HG03520 (cell line): ENCODE results near the gene PAN3.
"Not testable (repeated sequence)": the region's sequence is repeated elsewhere in the genome, so short reads cannot be mapped to it uniquely, and the experiment has no call there.

Experiments
- ATAC-seq: cut with Tn5 transposase; IDR thresholded peaks from one replicate; pipeline ENCODE4 v1.9.1; 2021; ENCODE audit warnings: mild to moderate bottlenecking, moderate library complexity; ENCODE audit not compliant: unreplicated experiment

PAN3 gene

DNA sequence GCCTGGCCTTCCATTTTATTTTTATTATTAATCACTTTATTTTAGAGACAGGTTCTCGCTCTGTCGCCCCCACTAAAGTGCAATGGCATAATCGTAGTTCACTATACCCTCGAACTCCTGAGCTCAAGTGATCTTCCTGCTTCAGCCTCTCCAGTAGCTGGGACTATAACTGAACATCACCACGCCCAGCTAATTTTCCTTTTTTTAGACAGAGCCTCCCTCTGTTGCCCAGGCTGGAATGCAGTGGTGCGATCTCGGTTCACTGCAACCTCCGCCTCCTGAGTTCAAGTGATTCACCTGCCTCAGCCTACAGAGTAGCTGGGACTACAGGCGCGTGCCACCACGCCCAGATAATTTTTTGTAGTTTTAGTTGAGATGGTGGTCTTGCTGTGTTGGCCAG is 6.7 kb upstream of the PAN3 start:
- no peak for ATAC-seq

DNA sequence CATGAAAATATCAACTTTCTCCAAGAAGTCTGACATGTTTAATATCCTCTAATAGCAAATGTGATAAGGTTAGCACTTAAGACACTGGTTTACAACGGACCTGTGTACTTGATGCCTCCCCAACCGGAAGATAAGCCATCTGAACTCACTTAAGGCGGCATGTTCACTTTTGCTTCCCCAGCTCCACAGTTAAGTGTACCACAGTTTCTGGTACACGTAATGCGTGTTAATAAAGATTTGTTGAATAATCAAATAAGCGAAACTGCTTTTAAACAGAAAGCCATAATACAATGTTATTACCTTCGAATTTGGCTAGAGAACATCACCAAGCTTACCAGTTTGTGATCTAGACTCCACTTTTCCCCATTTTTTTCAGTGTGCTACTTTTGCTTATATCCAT is 1.4 kb upstream of the PAN3 start:
- no peak for ATAC-seq

DNA sequence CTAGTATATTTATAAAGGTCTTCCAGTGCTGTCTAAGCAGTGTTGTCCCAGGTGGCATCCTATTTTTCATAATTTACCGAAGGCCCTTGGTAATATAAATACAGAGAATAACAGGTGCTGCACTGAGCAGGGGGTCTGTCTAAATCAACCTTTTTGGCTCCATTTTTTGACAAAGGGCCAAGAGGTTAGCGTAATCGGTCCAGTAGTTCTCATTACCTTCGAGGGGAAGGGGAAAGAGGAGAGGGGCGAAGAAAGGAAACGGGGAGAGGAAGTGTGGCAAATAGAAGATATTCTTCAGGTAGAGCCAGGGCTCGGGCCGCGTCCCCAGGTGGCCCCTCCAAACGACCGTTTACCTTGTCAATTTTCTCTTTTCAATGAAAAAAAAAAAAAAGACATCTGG is 749 bp upstream of the PAN3 start:
- ATAC-seq = no peak

GRCh38 chr13:28138756-28139470 is 568 bp downstream of the PAN3 start:
- peak; percentile 36 for ATAC-seq

DNA sequence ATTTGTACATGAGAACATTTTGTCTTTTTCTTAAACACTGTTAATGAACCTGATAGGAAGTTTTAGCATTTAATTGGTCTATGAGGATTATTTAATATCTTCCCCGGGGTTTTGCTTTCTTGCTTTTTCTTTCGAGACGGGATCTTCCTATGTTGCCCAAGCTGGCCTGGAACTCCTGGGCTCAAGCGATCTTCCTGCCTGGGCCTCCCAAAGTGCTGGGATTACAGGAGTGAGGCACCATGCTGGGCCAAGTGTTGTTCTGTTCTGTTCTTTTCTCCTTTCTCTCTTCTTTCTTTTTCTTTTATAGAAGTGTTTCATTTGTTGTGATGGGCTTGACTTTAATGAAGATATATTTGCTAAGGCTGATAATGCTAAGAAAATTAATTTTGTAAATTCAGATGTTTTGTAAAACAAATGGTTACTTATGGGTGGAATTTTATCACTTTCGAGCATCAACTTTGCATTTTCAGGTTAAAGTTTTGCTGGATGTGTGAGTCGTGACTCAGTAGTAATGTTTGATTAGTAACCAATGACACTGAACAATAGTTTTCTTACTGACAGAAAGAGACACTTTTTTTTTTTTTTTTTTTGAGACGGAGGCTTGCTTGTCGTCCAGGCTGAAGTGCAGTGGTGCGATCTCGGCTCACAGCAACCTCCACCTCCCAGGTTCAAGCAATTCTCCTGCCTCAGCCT is 2.2 kb downstream of the PAN3 start:
- ATAC-seq = no peak

DNA sequence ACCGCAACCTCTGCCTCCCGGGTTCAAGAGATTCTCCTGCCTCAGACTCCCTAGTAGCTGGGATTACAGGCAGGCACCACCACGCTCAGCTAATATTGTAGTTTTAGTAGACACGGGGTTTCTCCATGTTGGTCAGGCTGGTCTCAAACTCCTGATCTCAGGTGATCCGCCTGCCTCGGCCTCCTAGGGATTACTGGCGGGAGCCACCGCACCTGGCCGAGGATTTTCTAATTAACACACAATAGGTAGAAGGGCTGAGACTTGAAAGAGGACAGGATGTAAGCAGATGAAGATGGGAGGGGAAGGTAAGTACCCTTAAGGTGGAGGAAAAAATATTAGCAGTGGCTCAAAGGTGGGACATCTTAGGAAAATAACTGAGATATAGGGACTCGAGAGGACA is 3.2 kb downstream of the PAN3 start:
- not testable (repeated sequence) for ATAC-seq

DNA sequence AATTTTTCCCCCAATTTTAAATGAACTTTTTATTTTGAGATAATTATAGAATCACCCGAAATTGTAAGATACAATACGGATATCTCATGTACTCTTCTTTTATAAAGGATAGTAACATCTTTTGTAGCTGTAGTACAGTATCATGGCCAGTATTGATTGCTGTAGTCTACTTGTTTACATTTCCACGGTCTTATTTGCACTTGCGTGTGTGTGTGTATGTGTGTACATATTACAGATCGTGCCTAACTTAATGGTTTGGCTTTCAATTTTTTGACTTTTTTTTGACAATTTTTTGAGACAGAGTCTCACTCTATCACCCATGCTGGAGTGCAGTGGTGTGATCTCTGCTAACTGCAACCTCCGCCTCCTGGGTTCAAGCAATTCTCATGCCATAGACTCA is 6.7 kb downstream of the PAN3 start:
- ATAC-seq = no peak

DNA sequence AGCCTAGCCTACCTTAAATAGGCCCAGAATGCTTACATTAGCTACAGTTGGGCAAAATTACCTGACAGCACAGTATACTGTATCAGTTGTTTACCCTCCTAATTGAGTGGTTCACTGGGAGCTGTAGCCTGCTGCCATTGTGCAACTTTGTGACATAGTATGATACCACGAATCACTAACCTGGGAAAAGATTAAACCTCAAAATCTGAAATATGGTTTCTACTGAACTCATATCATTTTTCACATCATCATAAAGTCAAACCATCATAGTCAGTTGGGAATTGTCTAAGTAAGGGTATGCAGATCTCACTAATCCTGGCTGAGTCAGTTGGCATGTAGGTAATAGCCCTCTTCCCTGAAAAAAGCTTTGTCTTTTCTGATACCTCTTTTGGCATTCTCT is 9.2 kb downstream of the PAN3 start:
- no peak for ATAC-seq

- no peak for ATAC-seq
Observed at GRCh38 chr13:28159057-28159456, 20.7 kb downstream of the PAN3 start.

GRCh38 chr13:28161370-28161769 is 23.0 kb downstream of the PAN3 start:
- ATAC-seq = no peak

DNA sequence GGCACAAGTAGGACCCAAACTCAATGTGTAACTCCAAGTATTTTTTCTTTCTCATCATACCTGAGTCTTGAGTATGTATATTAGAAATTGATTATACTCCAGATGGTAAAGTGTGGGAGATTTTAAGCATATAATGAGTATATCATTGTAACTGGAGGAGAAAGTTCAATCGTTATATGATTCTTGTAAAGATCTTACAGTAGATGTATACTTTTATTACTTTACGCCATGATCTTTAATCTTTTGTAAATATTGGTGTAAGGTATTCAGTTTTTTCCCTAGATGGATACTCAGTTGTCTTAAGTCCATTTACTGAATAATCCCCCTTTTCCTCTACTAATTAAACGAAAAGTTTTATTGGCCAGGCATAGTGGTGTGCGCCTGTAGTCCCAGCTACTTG is 25.2 kb downstream of the PAN3 start:
- ATAC-seq = no peak

- no peak for ATAC-seq
Observed at GRCh38 chr13:28166257-28166656, 27.9 kb downstream of the PAN3 start.

- ATAC-seq = no peak
Observed at GRCh38 chr13:28171266-28171665, 32.9 kb downstream of the PAN3 start.

DNA sequence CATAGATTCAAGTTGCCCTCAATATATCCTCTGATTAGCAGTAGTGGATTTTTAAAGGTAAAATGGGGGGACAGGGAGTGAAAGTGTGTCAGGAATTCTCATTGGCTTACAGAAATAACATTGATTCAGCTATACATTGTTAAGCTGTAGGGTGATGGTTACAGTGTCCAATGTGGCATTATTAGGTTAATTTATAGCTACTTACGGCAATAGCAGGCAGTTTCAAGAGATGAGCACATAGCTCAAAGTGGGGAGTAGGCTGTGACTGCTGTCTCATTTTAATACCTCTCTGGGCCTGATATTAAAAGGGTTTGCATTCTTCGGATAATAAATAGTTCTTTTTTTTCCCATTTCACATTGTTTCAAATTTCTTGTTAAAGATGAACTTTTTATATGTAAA is 34.6 kb downstream of the PAN3 start:
- ATAC-seq = no peak

DNA sequence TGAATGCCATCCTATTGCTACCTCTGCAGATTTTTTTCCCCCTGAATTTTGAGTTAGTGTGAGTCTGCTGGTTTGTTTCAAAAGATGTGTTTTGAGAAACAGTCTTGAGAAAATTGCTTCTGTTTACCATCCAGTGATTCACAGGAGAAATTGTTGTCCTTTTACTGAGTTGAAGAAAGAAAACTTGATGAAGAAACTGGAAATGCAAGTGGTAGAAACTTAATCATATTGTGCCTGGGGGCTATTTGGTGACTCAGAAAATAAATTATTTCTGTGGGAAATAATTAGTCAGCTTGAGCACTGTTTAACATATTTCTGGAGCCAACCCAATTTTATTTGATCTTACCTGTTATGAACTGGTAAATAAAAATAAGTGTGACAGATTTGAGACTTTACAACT is 35.4 kb downstream of the PAN3 start:
- ATAC-seq = no peak

- no peak for ATAC-seq
Observed at GRCh38 chr13:28177327-28177726, 39.0 kb downstream of the PAN3 start.

DNA sequence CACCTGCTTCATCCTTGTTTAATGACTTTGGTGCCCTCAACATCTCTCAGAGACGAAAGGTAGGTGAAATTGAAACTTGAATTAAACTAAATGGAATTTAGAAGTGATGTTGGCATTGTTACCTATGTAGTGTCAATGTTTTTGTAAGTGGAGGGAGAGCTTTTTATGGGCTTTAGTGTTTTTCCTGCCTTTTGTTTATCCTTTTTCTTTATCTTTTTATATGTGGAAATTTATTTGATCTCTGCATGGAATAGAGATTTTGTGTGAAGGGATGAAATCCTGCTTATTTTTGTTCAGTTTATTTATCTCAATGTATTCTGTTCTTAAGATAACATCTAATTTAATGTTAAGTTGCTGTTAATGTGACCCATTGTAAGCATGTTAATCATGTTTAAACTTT is 39.5 kb downstream of the PAN3 start:
- ATAC-seq = no peak

DNA sequence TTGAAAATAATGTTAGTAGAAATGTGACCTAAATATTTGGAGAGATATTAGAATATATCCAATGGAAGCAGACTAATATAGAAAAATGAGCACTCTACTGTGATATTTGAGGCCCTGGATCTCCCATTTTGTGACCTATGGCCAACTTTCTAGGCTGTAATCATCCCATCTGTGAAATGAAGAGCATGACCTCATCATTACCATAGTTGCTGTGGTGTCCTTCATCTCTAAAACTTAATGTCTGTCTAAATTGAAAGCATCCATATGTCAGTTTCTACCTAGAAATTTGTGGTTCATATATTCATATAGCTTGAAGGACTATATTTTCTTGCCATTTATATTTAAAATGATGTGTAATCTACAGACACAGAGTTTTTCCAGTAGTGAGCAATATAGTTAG is 41.6 kb downstream of the PAN3 start:
- ATAC-seq = no peak

- no peak for ATAC-seq
Observed at GRCh38 chr13:28181413-28181812, 43.1 kb downstream of the PAN3 start.

- ATAC-seq = no peak
Observed at GRCh38 chr13:28185256-28185655, 46.9 kb downstream of the PAN3 start.

DNA sequence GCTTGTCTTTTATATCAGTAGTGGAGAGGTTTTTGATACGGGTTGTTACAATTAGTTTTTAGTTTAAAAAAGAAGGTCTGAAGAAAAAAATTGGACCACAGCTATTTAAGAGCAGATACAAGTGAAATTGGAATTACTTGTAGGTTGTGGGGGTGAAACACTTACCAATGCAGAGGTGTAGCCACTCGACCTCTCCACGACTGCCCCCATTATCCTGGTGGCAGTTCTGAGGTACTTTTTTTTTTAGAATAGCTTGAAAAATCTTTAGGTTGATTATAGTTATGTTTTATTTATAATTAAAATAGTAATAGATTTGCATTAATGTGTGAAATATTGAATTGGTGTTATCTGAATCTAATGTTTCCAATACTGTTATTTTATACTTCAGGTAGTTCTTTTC is 60.7 kb downstream of the PAN3 start:
- ATAC-seq = no peak

GRCh38 chr13:28204043-28204442 is 65.7 kb downstream of the PAN3 start:
- no peak for ATAC-seq
